HepG2 (cell line): ENCODE data around the gene FPGS. TPM values are rescaled to one million over a fixed set of nuclear protein-coding genes. Genes with fewer than 3 reads are reported as not detected.
A peak's percentile ranks its signal among the peaks of the same experiment; 100 is the strongest.

Experiments used
- ATAC-seq: fragments of 200-7000 bp; cut with Tn5 transposase; 3 replicates; pipeline ENCODE4 v1.9.1; 2020; ENCODE audit warnings: mild to moderate bottlenecking, moderate library complexity
- BruUV-seq: library from RNA; stranded (reverse); fragments of 400-500 nt; replicated peaks from 2 replicates; lab custom pipeline; 2021; lab: Mats Ljungman, UMichigan
- CTCF ChIA-PET: fragments of 300-600 bp; formaldehyde crosslinking; extraction: SDS; loops from one replicate; lab custom pipeline; 2021; ENCODE audit warnings: low total read pairs, inconsistent platforms, low intra/inter-chr PET ratio; lab: Yijun Ruan, JAX
- POLR2A ChIA-PET: fragments of 350-600 bp; sonication (Branson Sonifier 250); formaldehyde crosslinking; loops from one replicate; lab custom pipeline; 2020; ENCODE audit warnings: antibody characterized with exemption, inconsistent platforms; lab: Yijun Ruan, JAX
- DNase-seq: peaks from one replicate; pipeline ENCODE4 v3.0.0-alpha.2; 2015; ENCODE audit warnings: low spot score
- FAIRE-seq: peaks from 3 replicates; lab custom pipeline; 2011; peaks lifted over from hg19 to GRCh38; lab: Jason Lieb, UNC
- H2AFZ ChIP-seq: one replicate; pipeline ENCODE4 v1.6.1; 2011; ENCODE audit warnings: low read length, inconsistent platforms
- H3K27ac ChIP-seq: fragments of 300-600 bp; 3 replicates; pipeline ENCODE4 v1.8.0; 2011; ENCODE audit warnings: mixed run types, mild to moderate bottlenecking, mixed read lengths, low read length, inconsistent platforms; ENCODE audit not compliant: insufficient read depth; ENCODE audit errors: extremely low read length
- H3K27me3 ChIP-seq, 2 experiments: fragments of 200-600 bp in 1 of 2; 2 replicates in 1 of 2; 3 replicates in 1 of 2; pipeline versions ENCODE4 v1.6.0 to v1.8.0; 2011; ENCODE audit warnings: low read length in 2 of 2, mild to moderate bottlenecking in 2 of 2, moderate library complexity in 2 of 2, inconsistent platforms in 1 of 2; ENCODE audit not compliant: insufficient read depth in 2 of 2, control insufficient read depth in 1 of 2
- H3K36me3 ChIP-seq, 2 experiments: fragments of 200-600 bp in 1 of 2; replicated peaks in 1 of 2; 2 replicates in 1 of 2; 3 replicates in 1 of 2; pipeline versions ENCODE4 v1.5.1 to v1.8.0; 2011; ENCODE audit warnings: low read length in 2 of 2, inconsistent platforms in 1 of 2; ENCODE audit not compliant: insufficient read depth in 2 of 2, control insufficient read depth in 1 of 2
- H3K4me1 ChIP-seq: 2 replicates; pipeline ENCODE4 v1.5.1; 2012; ENCODE audit warnings: low read length, inconsistent platforms; ENCODE audit not compliant: insufficient read depth
- H3K4me2 ChIP-seq: 2 replicates; pipeline ENCODE4 v1.6.0; 2011; ENCODE audit warnings: low read depth, low read length, inconsistent platforms
- H3K4me3 ChIP-seq, 3 experiments: fragments of 200-600 bp in 1 of 3; sonication (generic), shearing (Covaris generic) in 1 of 3; replicated peaks in 1 of 3; 2 replicates each; pipeline ENCODE4 v1.5.1; 2011 to 2016; ENCODE audit warnings: low read length in 3 of 3, inconsistent platforms in 2 of 3, low read depth in 2 of 3, mild to moderate bottlenecking in 2 of 3, control low read depth in 1 of 3, mixed read lengths in 1 of 3; ENCODE audit not compliant: insufficient read depth in 1 of 3
- H3K79me2 ChIP-seq: one replicate; pipeline ENCODE4 v1.6.1; 2011; ENCODE audit warnings: low read length, inconsistent platforms; ENCODE audit not compliant: insufficient read depth
- H3K9ac ChIP-seq: 2 replicates; pipeline ENCODE4 v1.6.0; 2011; ENCODE audit warnings: mild to moderate bottlenecking, low read depth, low read length, inconsistent platforms; ENCODE audit not compliant: insufficient read depth
- H3K9me3 ChIP-seq: 2 replicates; pipeline ENCODE4 v1.5.1; 2012; ENCODE audit warnings: mild to moderate bottlenecking, low read length
- H4K20me1 ChIP-seq: 2 replicates; pipeline ENCODE4 v1.6.0; 2011; ENCODE audit warnings: inconsistent platforms, mild to moderate bottlenecking, low read length, moderate library complexity; ENCODE audit not compliant: insufficient read depth
- AGO1 ChIP-seq: fragments of 200-400 bp; formaldehyde crosslinking; IDR thresholded peaks from 2 replicates; pipeline ENCODE4 v1.6.1; 2017; ENCODE audit warnings: mild to moderate bottlenecking, low read depth, low read length, moderate library complexity; ENCODE audit not compliant: poor library complexity, severe bottlenecking
- BCL6 ChIP-seq: IDR thresholded peaks from 2 replicates; pipeline ENCODE4 v1.6.1; 2016; ENCODE audit warnings: missing genetic modification reagents, missing compliant biosample characterization
- GTF3A ChIP-seq: sonication (generic); formaldehyde crosslinking; conservative IDR thresholded peaks from 2 replicates; pipeline ENCODE4 v1.4.0; 2020; ENCODE audit warnings: mild to moderate bottlenecking, missing genetic modification reagents
- MIER3 ChIP-seq: IDR thresholded peaks from 2 replicates; pipeline ENCODE4 v1.6.1; 2016; ENCODE audit warnings: missing compliant biosample characterization, borderline replicate concordance
- MYPOP ChIP-seq: sonication (generic); formaldehyde crosslinking; IDR thresholded peaks from 2 replicates; pipeline ENCODE4 v1.8.1; 2023; ENCODE audit warnings: mild to moderate bottlenecking, moderate library complexity, missing genetic modification reagents
- RARG ChIP-seq: sonication (generic); formaldehyde crosslinking; IDR thresholded peaks from 2 replicates; pipeline ENCODE4 v1.4.0; 2020; ENCODE audit warnings: low read depth, mild to moderate bottlenecking, missing genetic modification reagents
- SOX6 ChIP-seq, 2 experiments: fragments of 450-650 bp in 1 of 2; sonication (generic) in 1 of 2; formaldehyde crosslinking in 1 of 2; IDR thresholded peaks; 2 replicates each; pipeline versions ENCODE4 v1.4.0 to v1.6.1; 2017 to 2020; ENCODE audit warnings: antibody characterized with exemption in 1 of 2, mild to moderate bottlenecking in 1 of 2, missing genetic modification reagents in 1 of 2
- ZBTB43 ChIP-seq: sonication (generic); formaldehyde crosslinking; conservative IDR thresholded peaks from 2 replicates; pipeline ENCODE4 v1.4.0; 2020; ENCODE audit warnings: missing genetic modification reagents
- ZNF225 ChIP-seq: sonication (generic); formaldehyde crosslinking; IDR thresholded peaks from 2 replicates; pipeline ENCODE4 v1.4.0; 2020; ENCODE audit warnings: mild to moderate bottlenecking, missing genetic modification reagents
- ZNF407 ChIP-seq: sonication (generic); formaldehyde crosslinking; IDR thresholded peaks from one replicate; pipeline ENCODE4 v1.5.1; 2020; ENCODE audit warnings: mild to moderate bottlenecking, missing genetic modification reagents; ENCODE audit errors: not compliant biosample characterization
- ZNF543 ChIP-seq: sonication (generic); formaldehyde crosslinking; IDR thresholded peaks from 2 replicates; pipeline ENCODE4 v1.4.0; 2020; ENCODE audit warnings: mild to moderate bottlenecking, missing genetic modification reagents
- ZNF891 ChIP-seq: sonication (generic); formaldehyde crosslinking; IDR thresholded peaks from 2 replicates; pipeline ENCODE4 v1.5.0; 2020; ENCODE audit warnings: mild to moderate bottlenecking, missing genetic modification reagents
- WGBS: methylation state at CpG from one replicate; pipeline ENCODE4 v1.1.6; 2017; ENCODE audit warnings: low lambda C conversion rate; 5-methylcytosine and 5-hydroxymethylcytosine counted together
- in situ Hi-C: cut with HindIII; loops from 2 replicates; pipeline ENCODE4 v1.10.0; 2017; ENCODE audit warnings: low pct_unique_long_range_greater_than_20kb; ENCODE audit not compliant: extremely low pct_ligation_motif_present
- intact Hi-C: fragments of 100-400 bp; cut with micrococcal nuclease; formaldehyde crosslinking; loops from one replicate; pipeline ENCODE4 v1.10.0; 2022; ENCODE audit not compliant: unreplicated experiment
- polyA plus RNA-seq, 8 experiments: library from polyadenylated mRNA; depleted of rRNA in 3 of 8; stranded (reverse) in 7 of 8; unstranded in 1 of 8; fragments of >200 nt; fragmentation: Illumina TruSeq in 4 of 8; extraction: Trizol in 4 of 8; gene quantifications; 2 replicates each; pipeline versions ENCODE4 v1.2.1 to v1.2.3, GENCODE V29; 2011 to 2016; ENCODE audit warnings: low read depth in 4 of 8, missing spikeins in 1 of 8, mixed read lengths in 1 of 8; ENCODE audit not compliant: insufficient read depth in 1 of 8
- total RNA-seq, 5 experiments: library from RNA; depleted of rRNA; stranded (reverse); fragments of >200 nt; fragmentation: Illumina TruSeq; extraction: Trizol; gene quantifications; 2 replicates each; pipeline ENCODE4 v1.2.3, GENCODE V29; 2016; ENCODE audit warnings: low read depth in 1 of 5

Gene FPGS
- total and polyA plus RNA-seq, 2 of the 13 experiments (the other 11 are each of a cell fraction or from before 2014, with no cell fraction given) = 35.6 to 36.8 TPM

- H3K4me1 ChIP-seq = peaks cover 42% of the 10 kb centered on the region
- ChIA-PET CTCF (no interaction called here), POLR2A (interaction anchor here (0.9 to 2.1 kb wide), 7 partner anchors 10 to 221 kb away, joined by 3 to 6 read pairs (median 4); partner anchors contain the start of genes FPGS and TOR2A)
- no peaks in the 10 kb centered on the region for H3K9me3 ChIP-seq
- ATAC-seq = peak; percentile 83
- in situ Hi-C loops (no loop called here), intact Hi-C loops (no loop called here)
- H3K9ac ChIP-seq = peak overlapping the region; percentile 63
- WGBS = 2% methylated on average over 8 of the region's 34 CpGs
- BruUV-seq = no TSS peak
- no peaks in the 10 kb centered on the region for H3K27me3 ChIP-seq
- no peaks in the 10 kb centered on the region for H4K20me1 ChIP-seq
- no peak overlapping the region for H2AFZ ChIP-seq
- H3K27ac ChIP-seq = peak overlapping the region; percentile 43
- FAIRE-seq = peak; percentile 70
- H3K79me2 ChIP-seq = no peaks in the 10 kb centered on the region
- H3K36me3 ChIP-seq = no peaks in the 10 kb centered on the region
- peak; percentile 83 for DNase-seq
- peak overlapping the region; percentile 99 for H3K4me2 ChIP-seq
- H3K4me3 ChIP-seq = peak overlapping the region; percentile 42 to 73 (median 48)
- peak; percentile 78; the same call in 1 of the 2 replicates for TF ChIP-seq ZNF891
- no peak for TF ChIP-seq SOX6 (IDR thresholded peaks at IDR 0.05)
- peak; percentile 42; the same call in 1 of the 2 replicates for TF ChIP-seq SOX6 (CRISPR knock-in tag; IDR thresholded peaks at IDR 0.05)
- TF ChIP-seq MIER3 (CRISPR knock-in tag) = peak; percentile 47; the same call in 1 of the 2 replicates
- 0 out of 2 replicates have a peak, but pooled peaks have one; percentile 34 for TF ChIP-seq MYPOP
- TF ChIP-seq ZNF225 (CRISPR knock-in tag) = 0 out of 2 replicates have a peak, but pooled peaks have one; percentile 15
- TF ChIP-seq ZBTB43 (CRISPR knock-in tag) = no peak
- TF ChIP-seq BCL6 (CRISPR knock-in tag) = peak; percentile 19
- no peak for TF ChIP-seq GTF3A (CRISPR knock-in tag)
- TF ChIP-seq ZNF407 (CRISPR knock-in tag) = no peak
- TF ChIP-seq RARG = no peak
- peak; percentile 57; the same call in 1 of the 2 replicates for TF ChIP-seq ZNF543
- peak; percentile 65 for TF ChIP-seq AGO1
These were observed 25.8 kb downstream of the FPGS start for GRCh38 chr9:127828262-127829031.
